Upper lobe of left lung (tissue), 4 donors: ENCODE measurements around the gene CFAP97D1.

Experiments used
- POLR2A ChIP-seq, 4 donors: fragments of 450-650 bp; IDR thresholded peaks; one replicate each; pipeline ENCODE4 v1.5.1; 2016 to 2017; ENCODE audit warnings: antibody characterized with exemption in 4 of 4, mild to moderate bottlenecking in 2 of 4
- TF ChIP-seq, protein P1 (sequence below), 6 experiments: fragments of 450-650 bp in 4 of 6; fragments of 200-600 bp in 2 of 6; sonication (generic) in 2 of 6; IDR thresholded peaks; one replicate each; pipeline ENCODE4 v1.5.1; 2016 to 2019; ENCODE audit warnings: antibody characterized with exemption in 6 of 6

GRCh38 chr17:43832168-43832975 is 52.1 kb downstream of the CFAP97D1 start:
- TF ChIP-seq, protein P1, sequence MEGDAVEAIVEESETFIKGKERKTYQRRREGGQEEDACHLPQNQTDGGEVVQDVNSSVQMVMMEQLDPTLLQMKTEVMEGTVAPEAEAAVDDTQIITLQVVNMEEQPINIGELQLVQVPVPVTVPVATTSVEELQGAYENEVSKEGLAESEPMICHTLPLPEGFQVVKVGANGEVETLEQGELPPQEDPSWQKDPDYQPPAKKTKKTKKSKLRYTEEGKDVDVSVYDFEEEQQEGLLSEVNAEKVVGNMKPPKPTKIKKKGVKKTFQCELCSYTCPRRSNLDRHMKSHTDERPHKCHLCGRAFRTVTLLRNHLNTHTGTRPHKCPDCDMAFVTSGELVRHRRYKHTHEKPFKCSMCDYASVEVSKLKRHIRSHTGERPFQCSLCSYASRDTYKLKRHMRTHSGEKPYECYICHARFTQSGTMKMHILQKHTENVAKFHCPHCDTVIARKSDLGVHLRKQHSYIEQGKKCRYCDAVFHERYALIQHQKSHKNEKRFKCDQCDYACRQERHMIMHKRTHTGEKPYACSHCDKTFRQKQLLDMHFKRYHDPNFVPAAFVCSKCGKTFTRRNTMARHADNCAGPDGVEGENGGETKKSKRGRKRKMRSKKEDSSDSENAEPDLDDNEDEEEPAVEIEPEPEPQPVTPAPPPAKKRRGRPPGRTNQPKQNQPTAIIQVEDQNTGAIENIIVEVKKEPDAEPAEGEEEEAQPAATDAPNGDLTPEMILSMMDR (IDR thresholded peaks at IDR 0.05), result no peak
- TF ChIP-seq POLR2A (IDR thresholded peaks at IDR 0.05), result no peak
